Measurements from ENCODE around the gene FBXW4. TPM values are rescaled to one million over a fixed set of nuclear protein-coding genes. Genes with fewer than 3 reads are reported as not detected.

Gene FBXW4
- total and polyA plus RNA-seq, 9 of the 15 experiments (the other 6 are each of a cell fraction or from before 2014, with no cell fraction given), result 1.0 to 10.6 (median 5.4) TPM

DNA sequence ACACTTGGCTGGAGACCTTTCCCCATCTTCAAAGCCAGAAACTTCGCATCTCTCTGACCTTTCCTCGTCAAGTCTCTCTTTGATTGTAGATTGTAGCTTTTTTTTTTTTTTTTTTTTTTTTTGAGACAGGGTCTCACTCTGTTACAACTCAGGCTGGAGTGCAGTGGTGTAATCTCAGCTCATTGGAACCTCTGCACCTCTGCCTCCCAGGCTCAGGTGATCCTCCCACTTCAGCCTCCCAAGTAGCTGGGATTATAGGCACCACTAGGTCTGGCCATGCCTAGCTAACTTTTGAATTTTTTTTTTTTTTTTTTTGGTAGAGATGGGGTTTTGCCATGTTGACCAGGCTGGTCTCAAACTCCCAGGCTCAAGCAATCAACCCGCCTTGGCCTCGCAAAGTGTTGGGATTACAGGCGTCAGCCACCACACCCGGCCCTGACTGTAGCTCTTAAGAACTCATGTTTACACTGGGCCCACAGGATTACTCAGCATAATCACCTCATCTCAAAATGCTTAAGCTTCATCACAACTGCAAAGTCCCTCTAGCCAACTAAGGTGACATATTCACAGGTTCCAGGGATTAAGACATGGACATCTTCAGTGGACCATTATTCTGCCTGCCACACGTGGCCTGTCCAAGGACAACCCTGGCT lies 118.6 kb downstream of the FBXW4 start:
- POLR2A ChIA-PET, result interaction anchor here (0.9 to 1.4 kb wide), 7 partner anchors 10 to 363 kb away, joined by 3 to 6 read pairs (median 4); partner anchors contain the start of genes DPCD and POLL
- WGBS (ENCODE audit: insufficient coverage, low coverage, missing lambda C conversion rate), result 2% methylated on average over 7 of the region's 7 CpGs
- TF ChIP-seq, protein P1, sequence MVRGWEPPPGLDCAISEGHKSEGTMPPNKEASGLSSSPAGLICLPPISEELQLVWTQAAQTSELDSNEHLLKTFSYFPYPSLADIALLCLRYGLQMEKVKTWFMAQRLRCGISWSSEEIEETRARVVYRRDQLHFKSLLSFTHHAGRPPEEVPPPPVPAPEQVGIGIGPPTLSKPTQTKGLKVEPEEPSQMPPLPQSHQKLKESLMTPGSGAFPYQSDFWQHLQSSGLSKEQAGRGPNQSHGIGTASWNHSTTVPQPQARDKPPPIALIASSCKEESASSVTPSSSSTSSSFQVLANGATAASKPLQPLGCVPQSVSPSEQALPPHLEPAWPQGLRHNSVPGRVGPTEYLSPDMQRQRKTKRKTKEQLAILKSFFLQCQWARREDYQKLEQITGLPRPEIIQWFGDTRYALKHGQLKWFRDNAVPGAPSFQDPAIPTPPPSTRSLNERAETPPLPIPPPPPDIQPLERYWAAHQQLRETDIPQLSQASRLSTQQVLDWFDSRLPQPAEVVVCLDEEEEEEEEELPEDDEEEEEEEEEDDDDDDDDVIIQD (CRISPR knock-in tag; IDR thresholded peaks at IDR 0.05), result no peak
- TF ChIP-seq ZKSCAN1 (IDR thresholded peaks at IDR 0.05; ENCODE audit: low read depth, low read length) (no peak), FOSL1 (tag; conservative IDR thresholded peaks at IDR 0.05) (peak; percentile 56; the same call in 1 of the 2 replicates), ADNP (tag; IDR thresholded peaks at IDR 0.05) (peak; percentile 53; the same call in 1 of the 2 replicates), HDAC8 (tag; IDR thresholded peaks at IDR 0.05) (no peak), MAX (CRISPR knock-in tag; IDR thresholded peaks at IDR 0.05) (peak; percentile 80), ZNF592 (IDR thresholded peaks at IDR 0.05) (peak; percentile 57; the same call in 1 of the 2 replicates), ZFPM2 (CRISPR knock-in tag; IDR thresholded peaks at IDR 0.05) (no peak), JUND (IDR thresholded peaks at IDR 0.05; ENCODE audit: borderline replicate concordance, low read depth, low read length) (no peak), JUND (tag; IDR thresholded peaks at IDR 0.05; ENCODE audit: borderline replicate concordance, low read depth, low read length) (peak; percentile 16; the same call in 1 of the 3 replicates), ZNF431 (CRISPR knock-in tag; IDR thresholded peaks at IDR 0.05) (peak; percentile 25; the same call in 1 of the 2 replicates), ZBTB7A (IDR thresholded peaks at IDR 0.05; ENCODE audit: borderline replicate concordance, control insufficient read depth, low read depth, low read length) (0 out of 2 replicates have a peak, but pooled peaks have one; percentile 1)

More for the DNA sequence above, 118.6 kb downstream of the FBXW4 start:
- ATAC-seq (peak; percentile 73), DNase-seq (ENCODE audit: extremely low read depth in 1 of 4, low spot score in 3 of 4) (peak; percentile 25 to 74 (median 46)), FAIRE-seq (no peak)
- Histone ChIP-seq H3K4me1 (replicated peaks in 1 of 2; ENCODE audit: control insufficient read depth in 2 of 2, insufficient read depth in 2 of 2, low read length in 2 of 2) (peaks cover 28 to 48% of the 10 kb centered on the region in 2 experiments), H3K9me3 (replicated peaks; ENCODE audit: control insufficient read depth, insufficient read depth, low read depth, low read length) (no peaks in the 10 kb centered on the region; the same call in 1 of the 2 replicates), H3K36me3 (ENCODE audit: control insufficient read depth, insufficient read depth, low read length) (peaks cover 19% of the 10 kb centered on the region; the same call in 1 of the 3 replicates), H3K9me1 (ENCODE audit: control insufficient read depth, insufficient read depth, low read length) (peaks cover 9% of the 10 kb centered on the region), H3K4me3 (no peak overlapping the region), H3K27ac (ENCODE audit: extremely low read depth, low read depth, low read length) (peak overlapping the region; percentile 71), H3K4me2 (ENCODE audit: insufficient read depth, low read length) (peak overlapping the region; percentile 64), H3K27me3 (ENCODE audit: control insufficient read depth in 2 of 2, insufficient read depth in 2 of 2, low read length in 2 of 2) (no peaks in the 10 kb centered on the region), H3K9ac (ENCODE audit: insufficient read depth in 1 of 2, low read depth in 2 of 2, low read length in 2 of 2) (peak overlapping the region; percentile 34 to 85), H4K20me1 (replicated peaks; ENCODE audit: control insufficient read depth, insufficient read depth, low read length) (no peaks in the 10 kb centered on the region; the same call in 1 of the 2 replicates), H3K79me2 (ENCODE audit: control insufficient read depth, insufficient read depth, low read length) (no peaks in the 10 kb centered on the region), H2AFZ (ENCODE audit: low read depth, low read length) (no peak overlapping the region)
- in situ Hi-C loops (cut with MboI) (no loop called here), intact Hi-C loops (cut with micrococcal nuclease) (loop anchor here (10.0 kb wide), 1 partner anchor 132 kb away; no protein-coding TSS in a partner anchor)
- BruUV-seq (replicated peaks), result no TSS peak
- CTCF ChIA-PET (ENCODE audit: low intra/inter-chr PET ratio), result interaction anchor here (1.1 kb wide), 1 partner anchor 363 kb away, joined by 3 read pairs; no protein-coding TSS in a partner anchor

All from K562 (cell line).